ENCODE data around the gene TRABD2B. TPM values are rescaled to one million over a fixed set of nuclear protein-coding genes. Genes with fewer than 3 reads are reported as not detected.

TRABD2B gene
- total and polyA plus RNA-seq, 2 experiments from 2014 or later, result 1.6 to 2.0 TPM

Other genes starting within 250 kb of the TRABD2B start
- 0.10 TPM in 1 of 2 replicates, not detected in the other for gene SLC5A9, start 225.3 kb upstream of the TRABD2B start, total RNA-seq (2014; rRNA removed; shearing (Covaris generic))
- gene SLC5A9, start 225.3 kb upstream of the TRABD2B start, polyA plus RNA-seq (2016; fragmentation: Nextera tagmentation; extraction: Ambion mirVana), result 0.07 and 0.10 TPM in 2 replicates